Suprapubic skin (tissue), 3 donors: Measurements from ENCODE around the gene ITFG2.

Experiments used
- CTCF ChIP-seq, 2 donors: fragments of 200-600 bp in 1 of 2; fragments of 450-650 bp in 1 of 2; sonication (generic) in 1 of 2; IDR thresholded peaks; one replicate each; pipeline ENCODE4 v1.5.1; 2016 to 2019; ENCODE audit warnings: antibody characterized with exemption in 2 of 2, mild to moderate bottlenecking in 1 of 2, moderate library complexity in 1 of 2
- POLR2A ChIP-seq, 2 donors: fragments of 450-650 bp; IDR thresholded peaks; one replicate each; pipeline ENCODE4 v1.6.1; 2017; ENCODE audit warnings: antibody characterized with exemption in 2 of 2, mild to moderate bottlenecking in 2 of 2, moderate library complexity in 2 of 2

- TF ChIP-seq POLR2A (IDR thresholded peaks at IDR 0.05) (peak in 1 of 2 donors; percentile 82), CTCF (IDR thresholded peaks at IDR 0.05) (no peak)
Measured at GRCh38 chr12:2812290-2813213, at the start of gene ITFG2.
